Neural crest cell (in vitro differentiated cells): Measurements from ENCODE around the gene IFITM2. TPM values are rescaled to one million over a fixed set of nuclear protein-coding genes. Genes with fewer than 3 reads are reported as not detected.

ENCODE experiments used
- DNase-seq: peaks from one replicate; pipeline ENCODE4 v3.0.0; 2021; ENCODE audit warnings: low read depth, mixed read lengths, low spot score
- H3K27ac Mint-ChIP-seq: one replicate; pipeline ENCODE4 v1.8.0; 2021; ENCODE audit warnings: mild to moderate bottlenecking, mixed read lengths; ENCODE audit not compliant: unreplicated experiment
- H3K27me3 Mint-ChIP-seq: 2 replicates; pipeline ENCODE4 v1.8.0; 2021; ENCODE audit warnings: low read depth, mild to moderate bottlenecking, mixed read lengths
- H3K36me3 Mint-ChIP-seq: 2 replicates; pipeline ENCODE4 v1.8.0; 2021; ENCODE audit warnings: low read depth, mild to moderate bottlenecking, mixed read lengths
- H3K4me1 Mint-ChIP-seq: 2 replicates; pipeline ENCODE4 v1.8.0; 2021; ENCODE audit warnings: mixed read lengths
- H3K4me3 Mint-ChIP-seq: one replicate; pipeline ENCODE4 v1.8.0; 2021; ENCODE audit warnings: mild to moderate bottlenecking, mixed read lengths
- H3K9me3 Mint-ChIP-seq: 2 replicates; pipeline ENCODE4 v1.8.0; 2021; ENCODE audit warnings: mixed read lengths
- CTCF ChIP-seq: fragments of 200-600 bp; sonication (generic); conservative IDR thresholded peaks from 2 replicates; pipeline ENCODE4 v1.5.0; 2021; ENCODE audit warnings: antibody characterized with exemption, mild to moderate bottlenecking
- total RNA-seq: library from RNA; stranded (reverse); gene quantifications from 2 replicates; pipeline ENCODE4 v1.2.1, GENCODE V29; 2021

The IFITM2 gene
- total RNA-seq, 1 donor from 2014 or later, result 55.0 TPM

GRCh38 chr11:269146-269890, 38.3 kb upstream of the IFITM2 start:
- H3K36me3 Mint-ChIP-seq, result no peaks in the 10 kb centered on the region
- H3K27me3 Mint-ChIP-seq, result no peaks in the 10 kb centered on the region
- DNase-seq, result no peak
- no peak overlapping the region for H3K4me3 Mint-ChIP-seq
- H3K9me3 Mint-ChIP-seq, result peaks cover 2% of the 10 kb centered on the region
- peaks cover 30% of the 10 kb centered on the region for H3K4me1 Mint-ChIP-seq
- H3K27ac Mint-ChIP-seq, result no peak overlapping the region
- TF ChIP-seq CTCF, result no peak

- H3K36me3 Mint-ChIP-seq, result no peaks in the 10 kb centered on the region
- H3K4me3 Mint-ChIP-seq, result no peak overlapping the region
- DNase-seq, result no peak
- peaks cover 30% of the 10 kb centered on the region for H3K4me1 Mint-ChIP-seq
- no peak for TF ChIP-seq CTCF
- no peaks in the 10 kb centered on the region for H3K27me3 Mint-ChIP-seq
- peaks cover 2% of the 10 kb centered on the region for H3K9me3 Mint-ChIP-seq
- no peak overlapping the region for H3K27ac Mint-ChIP-seq
These were observed 36.9 kb upstream of the IFITM2 start for GRCh38 chr11:270451-271318.

- Mint-ChIP-seq H3K4me3 (no peak overlapping the region), H3K36me3 (no peaks in the 10 kb centered on the region), H3K27me3 (no peaks in the 10 kb centered on the region), H3K9me3 (peaks cover 2% of the 10 kb centered on the region), H3K27ac (no peak overlapping the region), H3K4me1 (peaks cover 30% of the 10 kb centered on the region)
- no peak for TF ChIP-seq CTCF
- DNase-seq, result no peak
These were observed 36.3 kb upstream of the IFITM2 start for GRCh38 chr11:271319-271715.

GRCh38 chr11:272195-272930, 35.3 kb upstream of the IFITM2 start:
- Mint-ChIP-seq H3K27me3 (no peaks in the 10 kb centered on the region), H3K4me1 (peaks cover 30% of the 10 kb centered on the region), H3K4me3 (no peak overlapping the region), H3K36me3 (peaks cover 4% of the 10 kb centered on the region), H3K9me3 (peaks cover 4% of the 10 kb centered on the region), H3K27ac (no peak overlapping the region)
- DNase-seq, result no peak
- no peak for TF ChIP-seq CTCF

- H3K4me1 Mint-ChIP-seq, result peaks cover 30% of the 10 kb centered on the region
- H3K9me3 Mint-ChIP-seq, result peaks cover 4% of the 10 kb centered on the region
- no peaks in the 10 kb centered on the region for H3K27me3 Mint-ChIP-seq
- peaks cover 4% of the 10 kb centered on the region for H3K36me3 Mint-ChIP-seq
- TF ChIP-seq CTCF, result no peak
- H3K4me3 Mint-ChIP-seq, result no peak overlapping the region
- DNase-seq, result no peak
- no peak overlapping the region for H3K27ac Mint-ChIP-seq
These were observed 34.8 kb upstream of the IFITM2 start for GRCh38 chr11:272931-273198.
